ENCODE data around the gene ZNF485. TPM values are rescaled to one million over a fixed set of nuclear protein-coding genes. Genes with fewer than 3 reads are reported as not detected.
"Not testable (repeated sequence)": the region's sequence is repeated elsewhere in the genome, so short reads cannot be mapped to it uniquely, and the experiment has no call there.

The ZNF485 gene
- total RNA-seq, 2 experiments from 2014 or later = 7.4 to 9.6 TPM

DNA sequence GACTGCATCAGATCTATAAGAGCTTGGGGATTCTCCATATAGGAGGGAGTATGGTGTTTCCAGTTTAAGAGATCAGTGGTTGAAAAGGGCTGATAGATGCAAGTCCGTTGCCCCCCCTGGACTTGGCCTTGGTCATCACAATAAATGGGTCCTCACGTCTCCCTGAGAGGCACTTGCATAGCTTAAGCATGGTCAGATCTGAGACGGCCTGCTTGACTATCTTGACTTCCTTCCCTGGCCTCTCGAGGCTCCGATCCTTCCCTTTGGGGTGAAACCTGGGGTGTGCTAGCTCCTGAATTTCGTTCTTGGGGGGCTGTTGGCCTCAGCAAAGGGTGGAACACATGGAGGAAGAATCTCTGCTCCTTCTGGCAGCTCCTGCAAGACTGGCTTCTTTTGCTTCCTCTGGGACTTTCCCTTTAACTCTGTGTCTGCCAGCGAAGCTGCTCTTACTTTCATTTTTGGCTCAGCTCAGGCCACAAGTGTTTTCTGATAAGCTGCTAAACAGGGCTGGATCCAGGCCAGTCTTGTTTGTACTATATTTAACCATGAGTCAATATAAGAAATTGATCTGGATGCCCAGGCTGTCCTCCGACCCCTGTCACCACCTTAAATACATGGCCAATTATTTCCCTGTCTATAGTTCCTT is 11.2 kb upstream of the ZNF485 start:
- DNase-seq = peak; percentile 44
- H3K4me1 Mint-ChIP-seq = peaks cover 23% of the 10 kb centered on the region
- peaks cover 16% of the 10 kb centered on the region for H3K9me3 Mint-ChIP-seq
- H3K27ac Mint-ChIP-seq = peak overlapping the region; percentile 61
- peaks cover 13% of the 10 kb centered on the region for H3K36me3 Mint-ChIP-seq
- no peaks in the 10 kb centered on the region for H3K27me3 Mint-ChIP-seq
- H3K4me3 Mint-ChIP-seq = peak overlapping the region; percentile 69

DNA sequence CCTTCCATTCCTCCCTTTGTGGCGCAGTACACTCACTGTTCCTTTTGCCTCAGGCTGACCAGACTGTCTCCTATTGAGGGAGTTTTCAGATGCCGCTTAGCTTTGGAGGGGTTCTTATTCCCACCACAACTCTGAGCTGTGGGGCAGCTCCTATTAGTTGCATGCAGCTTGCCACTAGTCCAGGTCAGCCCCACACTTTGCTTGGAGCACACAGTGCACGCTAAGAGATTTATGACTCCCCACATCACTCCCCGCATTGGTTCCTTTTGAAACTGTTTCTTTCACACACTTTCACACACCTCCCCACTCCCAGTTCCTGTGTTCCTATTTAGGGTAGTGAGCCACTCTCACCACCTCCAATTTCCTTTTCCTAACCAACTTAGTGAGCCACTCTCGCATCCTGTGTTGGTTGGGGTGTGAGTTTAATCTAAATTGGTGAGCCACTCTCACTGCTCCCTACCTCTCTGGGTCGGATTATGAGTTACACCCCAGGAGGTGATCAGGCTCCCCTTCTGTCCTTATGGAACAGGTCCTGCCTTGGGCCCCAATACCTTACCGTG is 10.4 kb upstream of the ZNF485 start:
- H3K27me3 Mint-ChIP-seq = no peaks in the 10 kb centered on the region
- H3K4me3 Mint-ChIP-seq = peak overlapping the region; percentile 69
- peak; percentile 29 for DNase-seq

DNA sequence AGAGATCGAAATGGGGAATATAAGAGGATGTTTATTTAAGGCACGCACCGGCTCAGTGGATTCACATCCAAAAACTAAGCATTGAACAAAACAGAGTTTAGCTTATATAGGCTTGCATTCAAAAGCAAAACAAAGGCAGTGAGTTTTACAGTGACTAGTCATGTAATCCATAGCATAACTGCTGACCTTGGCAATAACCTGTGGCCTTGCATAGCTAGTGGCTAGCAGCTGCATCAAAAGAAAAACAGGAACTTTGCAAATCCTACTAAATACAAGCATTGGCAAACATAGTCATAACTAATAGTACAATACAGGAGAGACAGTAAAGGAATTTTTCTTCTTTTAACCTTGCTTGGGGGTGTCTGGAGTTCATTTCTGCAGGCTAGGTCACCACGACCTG is 9.7 kb upstream of the ZNF485 start:
- Mint-ChIP-seq H3K4me1 (peaks cover 23% of the 10 kb centered on the region), H3K36me3 (peaks cover 13% of the 10 kb centered on the region), H3K9me3 (peaks cover 15% of the 10 kb centered on the region), H3K27ac (no peak overlapping the region), H3K27me3 (no peaks in the 10 kb centered on the region), H3K4me3 (no peak overlapping the region)
- DNase-seq = no peak

More for the DNA sequence above, 10.4 kb upstream of the ZNF485 start:
- H3K27ac Mint-ChIP-seq = peak overlapping the region; percentile 61
- H3K4me1 Mint-ChIP-seq = peaks cover 23% of the 10 kb centered on the region
- peaks cover 13% of the 10 kb centered on the region for H3K36me3 Mint-ChIP-seq
- peaks cover 13% of the 10 kb centered on the region for H3K9me3 Mint-ChIP-seq

DNA sequence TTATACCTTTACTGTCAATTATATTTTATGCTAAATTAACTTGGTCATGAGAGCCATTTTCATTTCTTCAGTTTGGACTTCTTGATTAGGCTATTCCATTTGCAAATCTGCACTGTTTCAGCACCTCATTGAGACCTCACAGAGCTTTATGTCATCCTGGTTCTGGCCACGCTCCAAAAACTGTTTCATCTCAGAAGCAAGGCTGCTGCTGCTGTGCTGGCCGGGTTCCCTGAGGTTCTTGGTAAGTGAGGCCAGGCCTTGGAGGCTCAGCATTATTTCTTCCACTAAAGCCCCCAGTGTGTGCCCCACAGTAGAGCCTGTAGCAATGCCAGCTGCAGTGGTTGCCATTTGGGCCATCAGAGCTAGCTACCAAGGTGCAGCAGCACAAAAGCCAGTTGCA is 7.8 kb upstream of the ZNF485 start:
- H3K4me1 Mint-ChIP-seq = peaks cover 23% of the 10 kb centered on the region
- H3K4me3 Mint-ChIP-seq = no peak overlapping the region
- H3K27ac Mint-ChIP-seq = no peak overlapping the region
- no peak for DNase-seq
- H3K9me3 Mint-ChIP-seq = peaks cover 12% of the 10 kb centered on the region
- peaks cover 13% of the 10 kb centered on the region for H3K36me3 Mint-ChIP-seq
- H3K27me3 Mint-ChIP-seq = no peaks in the 10 kb centered on the region

DNA sequence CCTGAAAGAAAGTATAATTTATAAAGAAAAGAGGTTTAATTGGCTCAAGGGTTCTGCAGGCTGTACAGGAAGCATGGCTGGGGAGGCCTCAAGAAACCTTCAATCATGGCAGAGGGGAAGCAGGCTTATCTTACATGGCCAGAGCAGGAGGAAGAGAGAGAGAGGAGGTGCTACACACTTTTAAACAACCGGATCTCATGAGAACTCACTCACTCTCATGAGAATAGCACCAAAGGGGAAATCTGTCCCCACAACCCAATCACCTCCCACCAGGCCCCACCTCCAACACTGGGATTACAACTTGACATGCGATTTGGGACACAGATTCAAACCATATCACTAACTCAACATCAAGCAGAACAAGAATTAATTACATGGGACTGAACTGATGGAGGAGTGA is 6.9 kb upstream of the ZNF485 start:
- Mint-ChIP-seq H3K9me3 (peaks cover 9% of the 10 kb centered on the region), H3K4me3 (no peak overlapping the region), H3K27ac (no peak overlapping the region), H3K4me1 (peaks cover 23% of the 10 kb centered on the region), H3K27me3 (no peaks in the 10 kb centered on the region), H3K36me3 (peaks cover 10% of the 10 kb centered on the region)
- DNase-seq = no peak

DNA sequence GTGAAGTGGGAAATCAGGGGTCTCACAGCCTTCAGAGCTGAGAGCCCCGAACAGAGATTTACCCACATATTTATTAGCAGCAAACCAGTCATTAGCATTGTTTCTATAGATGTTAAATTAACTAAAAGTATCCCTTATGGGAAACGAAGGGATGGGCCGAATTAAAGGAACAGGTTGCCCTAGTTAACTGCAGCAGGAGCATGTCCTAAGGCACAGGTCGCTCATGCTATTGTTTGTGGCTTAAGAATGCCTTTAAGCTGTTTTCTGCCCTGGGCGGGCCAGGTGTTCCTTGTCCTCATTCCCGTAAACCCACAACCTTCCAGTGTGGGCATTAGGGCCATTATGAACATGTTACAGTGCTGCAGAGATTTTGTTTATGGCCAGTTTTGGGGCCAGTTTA is 4.7 kb upstream of the ZNF485 start:
- H3K4me3 Mint-ChIP-seq, H3K27ac Mint-ChIP-seq, H3K4me1 Mint-ChIP-seq: not testable (repeated sequence)

DNA sequence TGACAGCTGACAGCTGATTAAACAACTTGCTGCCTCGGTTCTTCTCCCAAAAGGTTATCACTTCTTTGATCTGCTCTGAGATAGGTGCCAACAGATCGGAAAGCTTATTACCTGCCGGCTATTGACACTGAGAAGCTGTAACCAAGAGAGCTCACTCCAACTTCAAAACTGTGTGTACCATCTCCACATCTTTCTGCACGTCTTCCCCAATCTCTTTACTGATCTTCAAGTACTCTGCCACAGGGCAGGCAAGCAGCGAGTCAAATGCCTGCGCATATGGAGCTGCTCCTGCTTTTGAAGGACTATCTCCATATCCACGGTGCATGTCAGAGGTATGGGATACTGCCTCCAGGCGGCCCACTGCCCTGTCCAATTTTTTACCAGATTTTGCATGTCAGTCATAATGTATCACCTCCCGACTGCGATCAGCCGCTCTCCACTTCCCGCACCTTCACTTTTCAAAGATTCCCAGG is 352 bp upstream of the ZNF485 start:
- peak overlapping the region; percentile 83 for H3K4me3 Mint-ChIP-seq
- H3K36me3 Mint-ChIP-seq = peaks cover 44% of the 10 kb centered on the region
- H3K27me3 Mint-ChIP-seq = no peaks in the 10 kb centered on the region
- peaks cover 24% of the 10 kb centered on the region for H3K9me3 Mint-ChIP-seq
- H3K4me1 Mint-ChIP-seq = peaks cover 20% of the 10 kb centered on the region
- DNase-seq = no peak
- H3K27ac Mint-ChIP-seq = peak overlapping the region; percentile 19

More for the DNA sequence above, 4.7 kb upstream of the ZNF485 start:
- H3K27me3 Mint-ChIP-seq, DNase-seq, H3K36me3 Mint-ChIP-seq: not testable (repeated sequence)
- peaks cover 12% of the 10 kb centered on the region for H3K9me3 Mint-ChIP-seq

DNA sequence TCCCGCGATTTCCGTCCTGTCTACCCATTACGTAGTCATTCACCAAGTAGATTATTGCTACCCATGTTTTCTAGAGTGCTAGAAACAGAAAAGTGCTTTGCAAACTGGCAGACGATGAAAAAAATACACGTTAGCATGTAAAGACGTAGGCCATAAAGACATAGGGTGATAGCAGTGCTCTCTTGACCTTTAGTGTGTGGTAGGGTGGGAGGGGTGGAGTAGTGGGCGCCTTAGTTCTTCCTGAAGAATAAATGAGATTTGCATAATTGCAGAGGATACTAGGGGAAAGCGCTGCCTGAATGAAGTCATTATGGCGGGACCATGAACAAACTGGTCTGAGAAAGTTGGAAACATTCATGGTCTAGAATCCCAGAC is 948 bp downstream of the ZNF485 start:
- no peak for DNase-seq
- Mint-ChIP-seq H3K27ac (peak overlapping the region; percentile 88), H3K9me3 (peaks cover 24% of the 10 kb centered on the region), H3K4me1 (peaks cover 20% of the 10 kb centered on the region), H3K27me3 (no peaks in the 10 kb centered on the region), H3K36me3 (peaks cover 54% of the 10 kb centered on the region), H3K4me3 (peak overlapping the region; percentile 83)

DNA sequence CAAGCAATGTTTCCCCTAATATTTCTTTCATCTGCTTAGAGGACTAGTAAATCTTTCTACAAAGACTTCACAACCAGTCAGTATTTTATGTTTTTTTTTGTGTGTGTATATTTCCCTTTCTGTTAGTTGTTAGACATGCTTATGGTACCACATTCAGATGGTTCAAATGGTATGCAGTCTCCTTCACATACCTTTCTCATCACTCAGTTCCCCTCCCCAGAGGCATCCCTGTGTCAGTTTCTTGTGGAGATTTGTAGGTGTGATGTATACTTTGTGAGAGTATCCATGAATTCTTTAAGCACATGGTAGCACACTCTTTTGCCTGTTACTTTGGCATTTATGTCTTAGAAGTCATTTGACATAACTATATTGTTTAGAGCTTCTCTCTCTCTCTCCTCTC is 4.4 kb downstream of the ZNF485 start:
- peaks cover 46% of the 10 kb centered on the region for H3K9me3 Mint-ChIP-seq
- no peaks in the 10 kb centered on the region for H3K27me3 Mint-ChIP-seq
- no peak overlapping the region for H3K4me3 Mint-ChIP-seq
- no peak for DNase-seq
- H3K27ac Mint-ChIP-seq = no peak overlapping the region
- peaks cover 88% of the 10 kb centered on the region for H3K36me3 Mint-ChIP-seq
- peaks cover 28% of the 10 kb centered on the region for H3K4me1 Mint-ChIP-seq

DNA sequence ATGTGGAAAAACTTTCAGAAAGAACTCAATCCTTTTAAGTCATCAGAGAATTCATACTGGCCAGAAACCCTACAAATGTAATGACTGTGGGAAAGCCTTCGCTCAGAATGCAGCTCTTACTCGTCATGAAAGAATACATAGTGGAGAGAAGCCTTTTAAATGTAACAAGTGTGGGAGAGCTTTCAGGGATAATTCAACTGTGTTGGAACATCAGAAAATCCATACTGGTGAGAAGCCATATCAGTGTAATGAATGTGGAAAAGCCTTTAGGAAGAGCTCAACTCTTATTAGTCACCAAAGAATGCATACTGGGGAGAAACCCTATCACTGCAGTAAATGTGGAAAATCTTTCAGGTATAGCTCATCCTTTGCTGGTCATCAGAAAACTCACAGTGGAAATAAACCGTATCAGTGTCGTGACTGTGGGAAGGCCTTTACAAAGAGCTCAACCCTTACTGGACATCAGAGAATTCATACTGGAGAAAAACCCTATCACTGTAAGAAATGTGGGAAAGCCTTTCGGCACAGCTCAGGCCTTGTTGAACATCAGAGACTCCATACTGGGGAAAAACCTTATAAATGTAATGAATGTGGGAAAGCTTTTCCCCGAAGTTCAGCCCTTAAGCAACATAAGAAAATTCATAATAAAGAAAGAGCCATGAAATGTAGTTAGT is 10.6 kb downstream of the ZNF485 start:
- H3K27me3 Mint-ChIP-seq = no peaks in the 10 kb centered on the region

DNA sequence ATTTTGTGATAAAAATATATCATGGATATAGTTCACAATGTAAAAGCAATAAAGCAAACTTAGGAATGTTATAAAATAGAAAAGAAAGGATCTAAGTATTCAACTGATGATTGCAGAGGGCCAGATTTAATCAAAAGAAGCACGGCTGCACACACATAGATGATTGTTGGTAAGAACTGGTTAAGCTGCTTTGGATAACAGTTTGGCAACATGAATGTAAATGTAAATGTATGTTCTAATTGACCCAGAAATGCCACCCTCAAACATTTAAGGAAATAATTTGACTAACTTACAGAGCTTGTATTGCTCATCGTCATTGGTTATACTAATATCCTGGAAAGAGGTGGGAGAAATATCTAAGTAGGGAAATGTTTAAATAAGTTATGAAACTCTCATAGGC is 13.1 kb downstream of the ZNF485 start:
- H3K36me3 Mint-ChIP-seq = peaks cover 54% of the 10 kb centered on the region
- H3K4me1 Mint-ChIP-seq = peaks cover 11% of the 10 kb centered on the region
- no peak overlapping the region for H3K4me3 Mint-ChIP-seq
- H3K27me3 Mint-ChIP-seq = no peaks in the 10 kb centered on the region
- H3K9me3 Mint-ChIP-seq = peaks cover 61% of the 10 kb centered on the region
- no peak for DNase-seq
- H3K27ac Mint-ChIP-seq = no peak overlapping the region

More for the DNA sequence above, 10.6 kb downstream of the ZNF485 start:
- H3K4me3 Mint-ChIP-seq = no peak overlapping the region
- DNase-seq = no peak
- no peak overlapping the region for H3K27ac Mint-ChIP-seq
- H3K4me1 Mint-ChIP-seq = peaks cover 9% of the 10 kb centered on the region
- H3K9me3 Mint-ChIP-seq = peaks cover 57% of the 10 kb centered on the region
- H3K36me3 Mint-ChIP-seq = peaks cover 68% of the 10 kb centered on the region

DNA sequence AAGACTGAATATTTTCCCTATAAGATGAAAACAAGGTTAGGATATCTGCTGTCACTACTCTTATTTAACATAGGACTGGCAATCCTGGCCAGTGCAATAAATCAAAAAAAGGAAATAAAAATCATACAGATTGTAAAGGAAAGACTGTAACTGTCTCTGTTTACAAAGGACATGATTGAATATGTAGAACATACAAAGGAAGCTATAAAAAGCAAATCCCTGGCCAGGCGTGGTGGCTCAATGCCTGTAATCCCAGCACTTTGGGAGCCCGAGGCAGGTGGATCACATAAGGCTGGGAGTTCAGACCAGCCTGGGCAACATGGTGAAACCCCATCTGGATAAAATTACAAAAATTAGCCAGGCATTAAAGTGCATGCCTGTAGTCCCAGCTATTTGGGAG is 15.8 kb downstream of the ZNF485 start:
- peaks cover 11% of the 10 kb centered on the region for H3K4me1 Mint-ChIP-seq
- H3K27ac Mint-ChIP-seq = no peak overlapping the region
- H3K36me3 Mint-ChIP-seq = peaks cover 28% of the 10 kb centered on the region
- no peaks in the 10 kb centered on the region for H3K27me3 Mint-ChIP-seq
- no peak overlapping the region for H3K4me3 Mint-ChIP-seq
- no peak for DNase-seq
- H3K9me3 Mint-ChIP-seq = peaks cover 42% of the 10 kb centered on the region

DNA sequence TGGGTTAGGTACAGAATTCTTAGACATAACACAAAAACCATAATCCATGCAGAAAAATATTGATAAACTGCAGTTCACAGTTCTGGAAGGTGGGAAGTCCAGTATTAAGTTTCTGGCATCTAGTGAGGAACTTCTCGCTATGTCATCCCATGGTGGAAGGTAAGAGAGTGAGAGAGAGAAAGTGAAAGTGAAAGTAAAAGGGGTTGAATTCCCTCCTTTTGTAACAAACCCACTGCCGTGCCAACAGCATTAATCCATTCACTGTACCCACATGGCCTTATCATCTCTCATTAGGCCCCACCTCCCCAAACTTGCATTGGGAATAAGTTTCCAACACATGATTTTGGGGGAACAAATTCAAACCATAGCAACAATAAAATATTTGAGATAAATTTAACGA is 17.1 kb downstream of the ZNF485 start:
- H3K4me3 Mint-ChIP-seq = no peak overlapping the region

DNA sequence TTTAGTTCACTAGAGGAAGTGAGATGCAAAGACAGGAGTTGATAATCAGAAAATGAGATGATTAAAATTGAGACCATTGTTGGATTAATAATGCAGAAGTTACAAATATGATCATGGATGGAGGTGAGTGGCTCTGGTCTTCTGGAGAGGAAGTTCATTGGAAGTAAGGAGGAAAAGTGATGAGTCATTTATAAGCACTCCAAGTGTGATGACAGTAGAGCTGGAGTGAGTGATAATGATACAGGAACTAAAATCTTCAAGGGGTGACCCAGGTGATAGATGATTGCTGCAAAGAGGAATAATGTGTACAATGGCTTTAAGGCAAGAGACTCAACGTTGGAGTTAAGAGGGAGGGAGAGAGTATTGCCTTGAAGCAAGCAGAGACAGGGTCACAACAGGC is 21.7 kb downstream of the ZNF485 start:
- Mint-ChIP-seq H3K9me3 (peaks cover 18% of the 10 kb centered on the region), H3K27me3 (no peaks in the 10 kb centered on the region), H3K36me3 (peaks cover 9% of the 10 kb centered on the region), H3K4me1 (peaks cover 6% of the 10 kb centered on the region), H3K27ac (no peak overlapping the region), H3K4me3 (no peak overlapping the region)
- no peak for DNase-seq

More for the DNA sequence above, 17.1 kb downstream of the ZNF485 start:
- no peak for DNase-seq
- H3K27me3 Mint-ChIP-seq = no peaks in the 10 kb centered on the region
- H3K27ac Mint-ChIP-seq = no peak overlapping the region
- peaks cover 11% of the 10 kb centered on the region for H3K4me1 Mint-ChIP-seq
- peaks cover 39% of the 10 kb centered on the region for H3K9me3 Mint-ChIP-seq
- peaks cover 23% of the 10 kb centered on the region for H3K36me3 Mint-ChIP-seq

DNA sequence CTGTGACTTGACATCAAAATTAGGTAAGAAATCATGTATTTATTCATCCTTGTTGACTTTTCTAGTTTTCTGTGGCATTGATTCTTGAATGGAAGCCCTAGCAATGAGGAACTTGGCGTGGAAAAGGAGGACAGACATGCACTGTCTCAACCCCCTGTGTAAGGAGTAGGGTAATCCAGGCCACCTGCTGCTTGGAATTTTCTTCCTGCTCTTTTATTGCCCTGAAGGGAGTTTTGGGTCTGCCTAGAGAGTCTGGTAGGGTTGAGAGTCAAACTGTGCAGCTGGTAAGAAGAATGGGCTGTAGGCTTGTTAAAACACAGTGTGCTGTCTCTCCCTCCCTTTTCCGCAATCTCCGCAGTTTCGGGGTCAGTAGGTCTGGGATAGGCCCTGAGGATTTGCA is 22.7 kb downstream of the ZNF485 start:
- Mint-ChIP-seq H3K27me3 (no peaks in the 10 kb centered on the region), H3K9me3 (peaks cover 15% of the 10 kb centered on the region), H3K4me1 (no peaks in the 10 kb centered on the region), H3K36me3 (no peaks in the 10 kb centered on the region), H3K27ac (no peak overlapping the region), H3K4me3 (no peak overlapping the region)
- no peak for DNase-seq
